ENCODE results near the gene ATXN7L3. TPM values are rescaled to one million over a fixed set of nuclear protein-coding genes. Genes with fewer than 3 reads are reported as not detected.

The ATXN7L3 gene
- total RNA-seq, 4 donors from 2014 or later, result 4.6 to 98.4 (median 36.2) TPM

DNA sequence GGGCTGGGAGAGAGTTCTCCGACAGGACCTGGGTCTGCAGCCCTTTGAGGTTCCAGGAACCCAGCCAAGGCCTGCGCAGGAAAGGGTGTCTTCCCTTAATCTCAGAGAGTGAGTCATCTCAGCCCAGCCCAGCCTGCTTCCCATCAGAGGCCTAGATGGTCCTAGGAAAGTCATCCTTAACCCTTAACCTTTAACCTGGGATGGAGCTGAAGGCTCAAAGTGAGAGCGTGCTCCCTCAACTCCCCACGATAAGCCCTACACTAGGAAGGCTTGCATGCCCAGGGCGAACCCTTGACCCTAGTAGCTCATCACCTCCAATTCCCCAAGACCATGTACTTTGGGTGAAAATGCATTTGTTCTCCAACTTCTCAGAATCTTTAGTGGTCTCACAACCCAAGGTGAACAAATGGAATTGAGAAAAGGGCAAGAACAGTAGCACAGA lies 4.8 kb upstream of the ATXN7L3 start:
- Histone ChIP-seq H3K4me1 (peaks cover 0 to 6% of the 10 kb centered on the region in 2 donors), H3K4me3 (no peak overlapping the region), H3K36me3 (no peaks in the 10 kb centered on the region), H3K27ac (no peak overlapping the region), H3K27me3 (no peaks in the 10 kb centered on the region), H3K9me3 (no peaks in the 10 kb centered on the region)
- TF ChIP-seq, protein P1, sequence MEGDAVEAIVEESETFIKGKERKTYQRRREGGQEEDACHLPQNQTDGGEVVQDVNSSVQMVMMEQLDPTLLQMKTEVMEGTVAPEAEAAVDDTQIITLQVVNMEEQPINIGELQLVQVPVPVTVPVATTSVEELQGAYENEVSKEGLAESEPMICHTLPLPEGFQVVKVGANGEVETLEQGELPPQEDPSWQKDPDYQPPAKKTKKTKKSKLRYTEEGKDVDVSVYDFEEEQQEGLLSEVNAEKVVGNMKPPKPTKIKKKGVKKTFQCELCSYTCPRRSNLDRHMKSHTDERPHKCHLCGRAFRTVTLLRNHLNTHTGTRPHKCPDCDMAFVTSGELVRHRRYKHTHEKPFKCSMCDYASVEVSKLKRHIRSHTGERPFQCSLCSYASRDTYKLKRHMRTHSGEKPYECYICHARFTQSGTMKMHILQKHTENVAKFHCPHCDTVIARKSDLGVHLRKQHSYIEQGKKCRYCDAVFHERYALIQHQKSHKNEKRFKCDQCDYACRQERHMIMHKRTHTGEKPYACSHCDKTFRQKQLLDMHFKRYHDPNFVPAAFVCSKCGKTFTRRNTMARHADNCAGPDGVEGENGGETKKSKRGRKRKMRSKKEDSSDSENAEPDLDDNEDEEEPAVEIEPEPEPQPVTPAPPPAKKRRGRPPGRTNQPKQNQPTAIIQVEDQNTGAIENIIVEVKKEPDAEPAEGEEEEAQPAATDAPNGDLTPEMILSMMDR (IDR thresholded peaks at IDR 0.05), result no peak
- TF ChIP-seq POLR2A (IDR thresholded peaks at IDR 0.05), result no peak
- DNase-seq, result no peak
- intact Hi-C loops (cut with DNase I; ENCODE audit: low total_unique reads), result no loop called here

DNA sequence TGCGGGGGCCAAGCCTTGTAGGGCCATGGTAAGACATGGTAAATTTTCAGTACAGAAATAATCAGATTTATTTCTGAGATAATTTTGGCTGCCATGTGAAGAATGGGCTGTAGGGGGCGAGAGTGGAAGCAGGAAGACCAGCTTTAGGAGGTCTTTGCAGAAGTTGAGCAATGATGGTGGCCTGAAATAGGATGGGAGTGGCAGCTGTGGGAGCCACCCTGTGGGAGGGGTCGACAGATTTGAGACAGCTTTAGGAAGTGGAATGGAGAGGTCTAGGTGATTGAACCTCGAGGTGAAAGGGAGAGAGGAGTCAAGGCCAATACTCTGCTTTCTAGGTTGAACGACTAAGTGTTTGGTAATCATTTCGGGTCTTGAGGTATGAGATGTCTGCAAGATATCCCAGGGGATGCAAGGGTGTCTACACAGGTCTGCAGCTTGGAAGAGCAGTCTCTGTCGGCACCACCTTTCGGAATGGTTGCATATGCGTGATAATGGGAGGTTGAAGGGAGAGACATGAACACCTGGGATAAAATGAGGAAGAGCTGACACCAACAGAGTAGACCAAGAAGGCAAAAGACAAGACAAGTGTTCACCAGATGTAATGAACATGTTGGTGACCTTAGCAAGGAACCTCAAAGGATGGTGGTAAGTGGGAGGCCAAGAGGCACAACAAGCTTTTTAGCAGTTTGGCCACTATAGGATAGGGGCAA lies 4.2 kb upstream of the ATXN7L3 start:
- TF ChIP-seq, protein P1 (IDR thresholded peaks at IDR 0.05), result peak; percentile 9 to 47 (median 44)
- TF ChIP-seq POLR2A (IDR thresholded peaks at IDR 0.05), result no peak
- Histone ChIP-seq H3K4me3 (no peak overlapping the region), H3K4me1 (peaks cover 0 to 6% of the 10 kb centered on the region in 2 donors), H3K27me3 (no peaks in the 10 kb centered on the region), H3K36me3 (no peaks in the 10 kb centered on the region), H3K27ac (no peak overlapping the region), H3K9me3 (no peaks in the 10 kb centered on the region)
- DNase-seq, result no peak
- intact Hi-C loops (cut with DNase I; ENCODE audit: low total_unique reads), result no loop called here

DNA sequence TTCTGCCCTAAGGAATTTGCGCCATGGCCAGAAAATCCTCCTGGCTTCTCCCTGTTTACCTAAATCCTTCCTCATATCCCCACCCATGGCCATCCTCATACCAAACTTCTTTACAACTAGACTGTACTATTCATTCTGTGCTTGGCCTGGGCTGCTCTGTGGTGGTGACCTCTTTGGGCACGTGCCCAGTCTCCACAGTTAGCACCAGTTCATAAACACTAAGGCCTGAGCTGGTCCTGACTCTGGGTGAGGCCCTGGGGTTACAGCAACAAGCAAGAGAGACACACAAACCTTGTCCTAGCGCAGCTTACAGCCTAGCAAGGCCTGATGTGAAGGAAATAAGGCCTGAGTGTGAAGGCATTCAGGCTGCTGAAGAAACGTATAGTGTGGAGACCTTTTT lies 3.1 kb upstream of the ATXN7L3 start:
- no peak for DNase-seq
- H3K9me3 ChIP-seq, result no peaks in the 10 kb centered on the region
- no peak overlapping the region for H3K4me3 ChIP-seq
- intact Hi-C loops (cut with DNase I; ENCODE audit: low total_unique reads), result no loop called here
- no peaks in the 10 kb centered on the region for H3K36me3 ChIP-seq
- H3K4me1 ChIP-seq, result peaks cover 0 to 13% of the 10 kb centered on the region in 2 donors
- no peaks in the 10 kb centered on the region for H3K27me3 ChIP-seq
- TF ChIP-seq, protein P1 (IDR thresholded peaks at IDR 0.05), result no peak
- TF ChIP-seq POLR2A (IDR thresholded peaks at IDR 0.05), result no peak
- H3K27ac ChIP-seq, result no peak overlapping the region

DNA sequence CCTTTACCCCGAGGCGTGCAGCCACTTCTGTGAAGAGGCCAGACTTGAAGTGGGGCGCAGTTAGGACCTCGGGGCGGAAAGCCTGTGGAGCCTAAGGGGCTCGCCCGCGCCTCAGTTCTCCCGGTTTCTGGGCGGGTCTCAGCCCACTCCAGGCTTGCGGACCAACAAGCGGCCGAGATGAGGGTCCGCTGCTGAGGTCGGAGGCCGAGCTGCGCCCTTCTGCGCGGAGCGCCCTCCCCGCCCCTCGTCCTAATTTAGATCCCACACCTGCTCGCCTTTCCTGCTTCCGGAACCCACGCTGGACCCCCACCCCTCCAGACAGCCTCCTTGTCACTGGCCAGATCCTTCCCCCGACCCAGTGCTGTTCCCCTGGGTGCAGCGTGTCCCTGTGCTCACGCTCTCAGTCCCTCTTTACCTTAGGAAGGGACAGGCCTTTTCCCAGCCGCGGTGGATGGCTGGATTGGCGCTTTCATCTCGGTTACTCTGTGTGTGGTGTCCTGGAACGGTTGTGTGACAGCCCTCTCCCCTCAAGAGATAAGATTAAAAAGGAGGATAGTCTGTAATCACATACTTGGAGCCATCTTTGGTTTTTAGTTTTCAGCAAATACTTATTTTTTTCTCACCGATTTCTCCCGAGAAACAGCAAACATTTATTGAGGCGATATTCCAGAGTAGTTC lies 933 bp upstream of the ATXN7L3 start:
- intact Hi-C loops (cut with DNase I; ENCODE audit: low total_unique reads), result no loop called here
- Histone ChIP-seq H3K36me3 (no peaks in the 10 kb centered on the region), H3K4me1 (peaks cover 0 to 14% of the 10 kb centered on the region in 2 donors), H3K9me3 (no peaks in the 10 kb centered on the region), H3K4me3 (peak overlapping the region; percentile 58 to 70), H3K27ac (peak overlapping the region; percentile 98 to 99), H3K27me3 (no peaks in the 10 kb centered on the region)
- no peak for DNase-seq
- TF ChIP-seq POLR2A (IDR thresholded peaks at IDR 0.05), result no peak
- TF ChIP-seq, protein P1 (IDR thresholded peaks at IDR 0.05), result peak in 1 of 4 experiments; percentile 1

Data from uterus (tissue), 4 donors.